ENCODE data around the gene OR8K5.

DNA sequence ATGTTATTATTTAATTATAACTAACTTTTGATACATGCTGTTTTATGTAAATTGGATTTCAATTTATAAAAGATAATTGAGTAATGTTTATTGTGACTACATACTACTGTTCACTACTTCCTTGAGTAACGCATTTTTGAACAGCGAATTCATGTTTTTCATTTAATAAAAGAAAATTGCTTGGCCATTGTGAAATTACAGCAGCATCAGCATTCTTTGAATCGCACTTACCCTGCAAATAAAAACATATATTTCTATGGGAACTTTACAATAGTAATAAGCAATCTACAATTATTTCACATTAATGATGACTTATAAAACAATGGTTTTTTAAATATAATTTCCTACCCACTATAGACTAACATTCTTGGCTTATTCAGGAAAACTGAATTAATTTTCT is 36.6 kb upstream of the OR8K5 start:
- TF ChIP-seq, protein P1, sequence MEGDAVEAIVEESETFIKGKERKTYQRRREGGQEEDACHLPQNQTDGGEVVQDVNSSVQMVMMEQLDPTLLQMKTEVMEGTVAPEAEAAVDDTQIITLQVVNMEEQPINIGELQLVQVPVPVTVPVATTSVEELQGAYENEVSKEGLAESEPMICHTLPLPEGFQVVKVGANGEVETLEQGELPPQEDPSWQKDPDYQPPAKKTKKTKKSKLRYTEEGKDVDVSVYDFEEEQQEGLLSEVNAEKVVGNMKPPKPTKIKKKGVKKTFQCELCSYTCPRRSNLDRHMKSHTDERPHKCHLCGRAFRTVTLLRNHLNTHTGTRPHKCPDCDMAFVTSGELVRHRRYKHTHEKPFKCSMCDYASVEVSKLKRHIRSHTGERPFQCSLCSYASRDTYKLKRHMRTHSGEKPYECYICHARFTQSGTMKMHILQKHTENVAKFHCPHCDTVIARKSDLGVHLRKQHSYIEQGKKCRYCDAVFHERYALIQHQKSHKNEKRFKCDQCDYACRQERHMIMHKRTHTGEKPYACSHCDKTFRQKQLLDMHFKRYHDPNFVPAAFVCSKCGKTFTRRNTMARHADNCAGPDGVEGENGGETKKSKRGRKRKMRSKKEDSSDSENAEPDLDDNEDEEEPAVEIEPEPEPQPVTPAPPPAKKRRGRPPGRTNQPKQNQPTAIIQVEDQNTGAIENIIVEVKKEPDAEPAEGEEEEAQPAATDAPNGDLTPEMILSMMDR (IDR thresholded peaks at IDR 0.05): no peak
- TF ChIP-seq POLR2A (IDR thresholded peaks at IDR 0.05): no peak

All from Peyer's patch (tissue), 4 donors.